H9 (cell line): ENCODE data around the gene ITM2C. TPM values are rescaled to one million over a fixed set of nuclear protein-coding genes. Genes with fewer than 3 reads are reported as not detected.

Experiments
- DNase-seq: peaks from one replicate; pipeline ENCODE4 v3.0.0-alpha.2; 2017
- H2AFZ ChIP-seq: one replicate; pipeline ENCODE4 v1.6.1; 2013; ENCODE audit warnings: mild to moderate bottlenecking, low read length, control low read depth, moderate library complexity
- H2AK5ac ChIP-seq: 2 replicates; pipeline ENCODE4 v1.6.1; 2013; ENCODE audit warnings: low read length, control low read depth, mixed read lengths; ENCODE audit not compliant: insufficient read length
- H2BK120ac ChIP-seq: one replicate; pipeline ENCODE4 v1.6.1; 2013; ENCODE audit warnings: low read depth, mild to moderate bottlenecking, low read length, control low read depth, inconsistent platforms; ENCODE audit not compliant: poor library complexity, severe bottlenecking
- H2BK12ac ChIP-seq: 2 replicates; pipeline ENCODE4 v1.6.1; 2013; ENCODE audit warnings: low read length, control low read depth, mixed read lengths, low read depth; ENCODE audit not compliant: insufficient read length
- H2BK15ac ChIP-seq: 2 replicates; pipeline ENCODE4 v1.6.1; 2013; ENCODE audit warnings: low read depth, low read length, control low read depth
- H2BK20ac ChIP-seq: one replicate; pipeline ENCODE4 v1.6.1; 2013; ENCODE audit warnings: low read depth, mild to moderate bottlenecking, low read length, control low read depth, inconsistent platforms; ENCODE audit not compliant: poor library complexity, severe bottlenecking
- H2BK5ac ChIP-seq: 2 replicates; pipeline ENCODE4 v1.6.1; 2013; ENCODE audit warnings: low read length, control low read depth, mixed read lengths; ENCODE audit not compliant: insufficient read length
- H3K14ac ChIP-seq: 2 replicates; pipeline ENCODE4 v1.6.1; 2013; ENCODE audit warnings: low read length, control low read depth; ENCODE audit not compliant: insufficient read depth
- H3K18ac ChIP-seq: 2 replicates; pipeline ENCODE4 v1.6.1; 2013; ENCODE audit warnings: low read depth, mild to moderate bottlenecking, mixed read lengths, low read length, control low read depth; ENCODE audit not compliant: insufficient read length
- H3K23ac ChIP-seq: 2 replicates; pipeline ENCODE4 v1.6.1; 2013; ENCODE audit warnings: low read length, control low read depth, mixed read lengths, low read depth; ENCODE audit not compliant: insufficient read length
- H3K23me2 ChIP-seq: 2 replicates; pipeline ENCODE4 v1.6.1; 2013; ENCODE audit warnings: low read depth, mild to moderate bottlenecking, mixed read lengths, low read length, control low read depth; ENCODE audit not compliant: insufficient read length, poor library complexity, severe bottlenecking
- H3K27ac ChIP-seq: 2 replicates; pipeline ENCODE4 v1.5.1; 2013; ENCODE audit warnings: low read length, control low read depth, mixed read lengths, low read depth; ENCODE audit not compliant: insufficient read length
- H3K27me3 ChIP-seq: 2 replicates; pipeline ENCODE4 v1.6.1; 2013; ENCODE audit warnings: low read length, control low read depth, inconsistent platforms; ENCODE audit not compliant: insufficient read depth
- H3K4ac ChIP-seq: 2 replicates; pipeline ENCODE4 v1.6.1; 2013; ENCODE audit warnings: low read depth, mild to moderate bottlenecking, control low read depth, inconsistent platforms, low read length, moderate library complexity
- H3K4me1 ChIP-seq: 2 replicates; pipeline ENCODE4 v1.6.1; 2013; ENCODE audit warnings: low read length, control low read depth, inconsistent platforms; ENCODE audit not compliant: insufficient read depth
- H3K4me2 ChIP-seq: 2 replicates; pipeline ENCODE4 v1.6.1; 2013; ENCODE audit warnings: low read length, control low read depth, mixed read lengths; ENCODE audit not compliant: insufficient read length, insufficient read depth
- H3K56ac ChIP-seq: 2 replicates; pipeline ENCODE4 v1.6.1; 2013; ENCODE audit warnings: low read depth, mild to moderate bottlenecking, mixed read lengths, low read length, control low read depth; ENCODE audit not compliant: insufficient read length
- H3K79me1 ChIP-seq: 2 replicates; pipeline ENCODE4 v1.6.1; 2013; ENCODE audit warnings: low read depth, mild to moderate bottlenecking, moderate library complexity, low read length, control low read depth, inconsistent platforms; ENCODE audit not compliant: insufficient read depth, poor library complexity, severe bottlenecking
- H3K79me2 ChIP-seq: 2 replicates; pipeline ENCODE4 v1.6.1; 2013; ENCODE audit warnings: low read length, control low read depth, inconsistent platforms; ENCODE audit not compliant: insufficient read depth
- H3K9ac ChIP-seq: 2 replicates; pipeline ENCODE4 v1.6.1; 2013; ENCODE audit warnings: low read length, control low read depth, mixed read lengths; ENCODE audit not compliant: insufficient read length; ENCODE audit errors: extremely low read depth
- H3K9me3 ChIP-seq: one replicate; pipeline ENCODE4 v1.6.1; 2013; ENCODE audit warnings: low read depth, low read length, inconsistent platforms; ENCODE audit not compliant: control insufficient read depth
- H3T11ph ChIP-seq: one replicate; pipeline ENCODE4 v1.6.1; 2013; ENCODE audit warnings: mild to moderate bottlenecking, low read length, control low read depth, inconsistent platforms
- H4K20me1 ChIP-seq: one replicate; pipeline ENCODE4 v1.6.1; 2013; ENCODE audit not compliant: control insufficient read depth, insufficient read length, insufficient read depth
- H4K5ac ChIP-seq: 2 replicates; pipeline ENCODE4 v1.6.1; 2013; ENCODE audit warnings: low read depth, mild to moderate bottlenecking, mixed read lengths, low read length, control low read depth; ENCODE audit not compliant: insufficient read length
- H4K8ac ChIP-seq: replicated peaks from 2 replicates; pipeline ENCODE4 v1.6.1; 2013; ENCODE audit warnings: low read length, control low read depth, mixed read lengths, low read depth; ENCODE audit not compliant: insufficient read length
- H4K91ac ChIP-seq: 2 replicates; pipeline ENCODE4 v1.6.1; 2013; ENCODE audit warnings: low read depth, mild to moderate bottlenecking, moderate library complexity, mixed read lengths, low read length, control low read depth; ENCODE audit not compliant: insufficient read length
- H3K27ac Mint-ChIP-seq, 3 experiments: 2 replicates in 2 of 3; 3 replicates in 1 of 3; pipeline ENCODE4 v1.8.0; 2020 to 2021; ENCODE audit warnings: mixed read lengths in 3 of 3, mild to moderate bottlenecking in 1 of 3, moderate library complexity in 1 of 3
- H3K27me3 Mint-ChIP-seq: 2 replicates; pipeline ENCODE4 v1.8.0; 2021; ENCODE audit warnings: low read depth, mild to moderate bottlenecking, moderate library complexity, mixed read lengths
- H3K36me3 Mint-ChIP-seq, 3 experiments: 2 replicates in 2 of 3; 3 replicates in 1 of 3; pipeline ENCODE4 v1.8.0; 2020 to 2021; ENCODE audit warnings: low read depth in 3 of 3, mixed read lengths in 3 of 3; ENCODE audit not compliant: insufficient read depth in 1 of 3
- H3K4me1 Mint-ChIP-seq, 2 experiments: 2 replicates each; pipeline ENCODE4 v1.8.0; 2020; ENCODE audit warnings: mixed read lengths in 2 of 2
- H3K4me3 Mint-ChIP-seq, 2 experiments: 2 replicates in 1 of 2; 3 replicates in 1 of 2; pipeline ENCODE4 v1.8.0; 2020 to 2021; ENCODE audit warnings: mild to moderate bottlenecking in 2 of 2, mixed read lengths in 2 of 2, moderate library complexity in 1 of 2
- H3K9me3 Mint-ChIP-seq, 2 experiments: 2 replicates in 1 of 2; 3 replicates in 1 of 2; pipeline ENCODE4 v1.8.0; 2020; ENCODE audit warnings: mild to moderate bottlenecking in 2 of 2, mixed read lengths in 2 of 2, moderate library complexity in 1 of 2
- CTCF ChIP-seq: fragments of 200-600 bp; sonication (generic); conservative IDR thresholded peaks from 3 replicates; pipeline ENCODE4 v1.8.0; 2021; ENCODE audit warnings: antibody characterized with exemption, mild to moderate bottlenecking
- WGBS: extraction: QIAGEN DNeasy Blood & Tissue Kit; methylation state at CpG from one replicate; pipeline ENCODE4 v1.1.7; 2013; ENCODE audit warnings: missing lambda C conversion rate, low lambda C conversion rate, mixed read lengths; ENCODE audit not compliant: insufficient read length; ENCODE audit errors: extremely low coverage; 5-methylcytosine and 5-hydroxymethylcytosine counted together
- total RNA-seq: library from RNA; stranded (reverse); gene quantifications from 2 replicates; pipeline ENCODE4 v1.2.1, GENCODE V29; 2021

ITM2C gene
- total RNA-seq, 1 experiment from 2014 or later = 297 TPM

GRCh38 chr2:230861552-230862255 lies 3.0 kb upstream of the ITM2C start:
- Histone ChIP-seq H3K9ac (no peak overlapping the region), H2AK5ac (no peak overlapping the region), H3K27me3 (no peaks in the 10 kb centered on the region), H2BK20ac (no peak overlapping the region), H3K79me1 (no peaks in the 10 kb centered on the region), H2BK120ac (no peak overlapping the region), H3K79me2 (peaks cover 6% of the 10 kb centered on the region; the same call in 1 of the 2 replicates), H2AFZ (no peak overlapping the region), H3K4me1 (peaks cover 14% of the 10 kb centered on the region; the same call in 1 of the 2 replicates), H3T11ph (no peak overlapping the region), H2BK15ac (no peak overlapping the region), H3K27ac (no peak overlapping the region), H3K4me2 (peak overlapping the region; percentile 7), H2BK12ac (no peak overlapping the region), H3K18ac (no peak overlapping the region), H4K20me1 (no peaks in the 10 kb centered on the region), H3K23me2 (peaks cover 7% of the 10 kb centered on the region), H3K23ac (no peak overlapping the region), H4K8ac (no peak overlapping the region), H4K5ac (no peak overlapping the region), H3K56ac (no peak overlapping the region), H2BK5ac (no peak overlapping the region), H3K14ac (no peak overlapping the region), H4K91ac (no peak overlapping the region), H3K4ac (no peak overlapping the region), H3K9me3 (no peaks in the 10 kb centered on the region)
- H3K27ac Mint-ChIP-seq = peak overlapping the region; percentile 9 to 65 (median 14); a peak in 5 of 7 replicates
- DNase-seq = peak; percentile 90
- TF ChIP-seq CTCF = no peak
- peaks cover 5% of the 10 kb centered on the region for H3K27me3 Mint-ChIP-seq
- H3K9me3 Mint-ChIP-seq = no peaks in the 10 kb centered on the region; a peak in 1 of 5 replicates
- WGBS = no CpG with 5 or more reads among the region's 13 CpGs
- H3K4me3 Mint-ChIP-seq = peak overlapping the region; percentile 26 to 50
- no peaks in the 10 kb centered on the region; a peak in 1 of 7 replicates for H3K36me3 Mint-ChIP-seq
- peaks cover 37 to 38% of the 10 kb centered on the region in 2 experiments for H3K4me1 Mint-ChIP-seq
